Keratinocyte (primary cell): ENCODE measurements around the gene TGM4. TPM values are rescaled to one million over a fixed set of nuclear protein-coding genes. Genes with fewer than 3 reads are reported as not detected.

Source experiments
- DNase-seq: peaks from one replicate; pipeline ENCODE4 v3.0.0-alpha.2; 2011; ENCODE audit warnings: low read depth, missing footprints, low spot score
- FAIRE-seq: peaks from 2 replicates; lab custom pipeline; 2011; peaks lifted over from hg19 to GRCh38; lab: Jason Lieb, UNC
- H2AFZ ChIP-seq: 2 replicates; pipeline ENCODE4 v1.6.0; 2012; ENCODE audit warnings: low read length, control low read depth, inconsistent platforms; ENCODE audit not compliant: control insufficient read depth
- H3K27ac ChIP-seq: 2 replicates; pipeline ENCODE4 v1.5.1; 2011; ENCODE audit warnings: low read length; ENCODE audit not compliant: control insufficient read depth, insufficient read depth
- H3K27me3 ChIP-seq: 3 replicates; pipeline ENCODE4 v1.6.0; 2011; ENCODE audit warnings: low read length; ENCODE audit not compliant: control insufficient read depth, insufficient read depth; ENCODE audit errors: extremely low read depth
- H3K36me3 ChIP-seq, 2 experiments: 2 replicates in 1 of 2; 3 replicates in 1 of 2; pipeline ENCODE4 v1.5.1; 2011; ENCODE audit warnings: low read length in 2 of 2, mild to moderate bottlenecking in 1 of 2; ENCODE audit not compliant: control insufficient read depth in 2 of 2, insufficient read depth in 2 of 2; ENCODE audit errors: extremely low read depth in 1 of 2
- H3K4me1 ChIP-seq: 3 replicates; pipeline ENCODE4 v1.5.1; 2011; ENCODE audit warnings: low read length; ENCODE audit not compliant: control insufficient read depth, insufficient read depth; ENCODE audit errors: extremely low read depth
- H3K4me2 ChIP-seq: 3 replicates; pipeline ENCODE4 v1.6.0; 2011; ENCODE audit warnings: low read depth, low read length; ENCODE audit not compliant: control insufficient read depth, insufficient read depth; ENCODE audit errors: extremely low read depth
- H3K4me3 ChIP-seq, 3 experiments: fragments of 200-600 bp in 1 of 3; sonication (generic) in 1 of 3; 2 replicates in 2 of 3; 3 replicates in 1 of 3; pipeline ENCODE4 v1.5.1; 2011 to 2016; ENCODE audit warnings: low read length in 3 of 3, mild to moderate bottlenecking in 3 of 3, control low read depth in 2 of 3, inconsistent platforms in 1 of 3, low read depth in 1 of 3, mixed read lengths in 1 of 3, mixed run types in 1 of 3, moderate library complexity in 1 of 3; ENCODE audit not compliant: control insufficient read depth in 2 of 3, insufficient read depth in 2 of 3; ENCODE audit errors: extremely low read depth in 1 of 3
- H3K79me2 ChIP-seq: 2 replicates; pipeline ENCODE4 v1.6.0; 2012; ENCODE audit warnings: low read length; ENCODE audit not compliant: control insufficient read depth, insufficient read depth
- H3K9ac ChIP-seq: 3 replicates; pipeline ENCODE4 v1.6.0; 2011; ENCODE audit warnings: low read length; ENCODE audit not compliant: control insufficient read depth, insufficient read depth; ENCODE audit errors: extremely low read depth
- H3K9me1 ChIP-seq: 3 replicates; pipeline ENCODE4 v1.6.0; 2011; ENCODE audit warnings: low read length; ENCODE audit not compliant: control insufficient read depth, insufficient read depth; ENCODE audit errors: extremely low read depth
- H3K9me3 ChIP-seq: 2 replicates; pipeline ENCODE4 v1.5.1; 2012; ENCODE audit warnings: low read depth, low read length; ENCODE audit not compliant: control insufficient read depth
- H4K20me1 ChIP-seq: 3 replicates; pipeline ENCODE4 v1.6.0; 2011; ENCODE audit warnings: low read length; ENCODE audit not compliant: control insufficient read depth, insufficient read depth; ENCODE audit errors: extremely low read depth
- CTCF ChIP-seq, 3 experiments: IDR thresholded peaks in 1 of 3; conservative IDR thresholded peaks in 1 of 3; optimal IDR thresholded peaks in 1 of 3; 2 replicates in 2 of 3; 3 replicates in 1 of 3; pipeline versions ENCODE3 to v1.5.1; 2011; ENCODE audit warnings: low read length in 3 of 3, mild to moderate bottlenecking in 3 of 3, moderate library complexity in 2 of 3, control low read depth in 1 of 3, inconsistent platforms in 1 of 3; ENCODE audit not compliant: insufficient read depth in 2 of 3; ENCODE audit errors: extremely low read depth in 1 of 3
- EZH2 ChIP-seq: IDR thresholded peaks from one replicate; pipeline ENCODE4 v1.6.1; 2012; ENCODE audit warnings: inconsistent platforms, mild to moderate bottlenecking, low read length, moderate library complexity
- dilution Hi-C: fragments of 300-500 bp; cut with MboI; formaldehyde crosslinking; loops from one replicate; pipeline ENCODE4 v1.7.0; 2020; ENCODE audit warnings: low sequenced_read_pairs; ENCODE audit not compliant: extremely low pct_ligation_motif_present
- polyA plus RNA-seq, 5 experiments: library from polyadenylated mRNA; depleted of rRNA in 3 of 5; stranded (reverse) in 3 of 5; stranded (forward) in 1 of 5; unstranded in 1 of 5; fragments of >200 nt; gene quantifications; 1 replicate in 1 of 5; 2 replicates in 3 of 5; 3 replicates in 1 of 5; pipeline versions ENCODE4 v1.2.1 to v1.2.3, GENCODE V29; 2011 to 2012; ENCODE audit warnings: missing spikeins in 2 of 5, low read depth in 1 of 5, low replicate concordance in 1 of 5

TGM4 gene
- polyA plus RNA-seq, 1 donor (not counting 4 experiments of a cell fraction or from before 2014, with no cell fraction given), result 1.3 TPM

- H3K79me2 ChIP-seq, result no peaks in the 10 kb centered on the region
- H3K9ac ChIP-seq, result peak overlapping the region; percentile 82
- H3K4me3 ChIP-seq, result no peak overlapping the region
- H3K9me3 ChIP-seq, result no peaks in the 10 kb centered on the region
- H4K20me1 ChIP-seq, result no peaks in the 10 kb centered on the region
- H3K9me1 ChIP-seq, result no peaks in the 10 kb centered on the region
- H3K36me3 ChIP-seq, result no peaks in the 10 kb centered on the region
- H3K27ac ChIP-seq, result peak overlapping the region; percentile 98
- dilution Hi-C loops, result no loop called here
- FAIRE-seq, result peak; percentile 95
- TF ChIP-seq EZH2 (no peak), CTCF (optimal IDR thresholded peaks at IDR 0.05 in 1 of 3, IDR thresholded peaks at IDR 0.05 in 1 of 3, conservative IDR thresholded peaks at IDR 0.05 in 1 of 3; ENCODE audit: extremely low read depth in 1 of 3, insufficient read depth in 2 of 3, low read length in 3 of 3) (no peak)
- no peak overlapping the region for H2AFZ ChIP-seq
- H3K27me3 ChIP-seq, result no peaks in the 10 kb centered on the region
- peak; percentile 93 for DNase-seq
- H3K4me2 ChIP-seq, result peak overlapping the region; percentile 79
- H3K4me1 ChIP-seq, result peaks cover 51% of the 10 kb centered on the region
These were observed 11.2 kb downstream of the TGM4 start for GRCh38 chr3:44885618-44886017.

- H3K9ac ChIP-seq, result peak overlapping the region; percentile 74
- peak overlapping the region in 1 of 3 experiments; percentile 1 for H3K4me3 ChIP-seq
- peak overlapping the region; percentile 70 for H3K4me2 ChIP-seq
These were observed 12.2 kb downstream of the TGM4 start for GRCh38 chr3:44886561-44886960.

More at GRCh38 chr3:44886561-44886960, 12.2 kb downstream of the TGM4 start:
- dilution Hi-C loops, result no loop called here
- Histone ChIP-seq H3K36me3 (no peaks in the 10 kb centered on the region), H3K9me1 (no peaks in the 10 kb centered on the region), H3K4me1 (peaks cover 51% of the 10 kb centered on the region), H4K20me1 (no peaks in the 10 kb centered on the region), H3K9me3 (no peaks in the 10 kb centered on the region), H3K79me2 (no peaks in the 10 kb centered on the region), H3K27ac (peak overlapping the region; percentile 98), H3K27me3 (no peaks in the 10 kb centered on the region), H2AFZ (peak overlapping the region; percentile 8)
- no peak for TF ChIP-seq CTCF (optimal IDR thresholded peaks at IDR 0.05 in 1 of 3, IDR thresholded peaks at IDR 0.05 in 1 of 3, conservative IDR thresholded peaks at IDR 0.05 in 1 of 3; ENCODE audit: extremely low read depth in 1 of 3, insufficient read depth in 2 of 3, low read length in 3 of 3)
- TF ChIP-seq EZH2, result no peak
- peak; percentile 99 for FAIRE-seq
- peak; percentile 93 for DNase-seq
